Medulla oblongata (tissue), 1 donor: ENCODE results near the gene EDIL3.
"Not testable (repeated sequence)": the region's sequence is repeated elsewhere in the genome, so short reads cannot be mapped to it uniquely, and the experiment has no call there.

Experiments used
- DNase-seq: peaks from one replicate; pipeline ENCODE4 v3.0.0-alpha.2; 2015; ENCODE audit errors: extremely low spot score

The EDIL3 gene

DNA sequence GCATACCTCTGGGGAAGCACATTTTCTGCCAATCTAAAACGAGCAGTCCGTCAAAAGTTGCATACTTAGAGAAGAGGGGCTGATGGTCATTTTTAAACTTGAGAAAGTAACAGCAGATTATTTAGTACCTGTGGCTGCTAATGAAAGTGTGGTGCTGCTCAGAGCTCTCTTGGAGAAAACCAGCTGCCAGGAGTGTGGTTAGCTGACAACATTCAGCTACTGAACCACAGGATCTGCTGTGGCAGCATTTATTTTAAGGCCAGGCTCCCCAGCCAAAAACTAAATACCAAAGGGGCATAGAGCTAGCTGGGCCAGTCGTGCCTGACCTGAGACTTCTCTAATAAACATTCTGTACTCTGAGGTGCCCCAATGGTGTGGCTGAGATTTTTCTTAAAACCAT lies 203.6 kb downstream of the EDIL3 start:
- no peak for DNase-seq

DNA sequence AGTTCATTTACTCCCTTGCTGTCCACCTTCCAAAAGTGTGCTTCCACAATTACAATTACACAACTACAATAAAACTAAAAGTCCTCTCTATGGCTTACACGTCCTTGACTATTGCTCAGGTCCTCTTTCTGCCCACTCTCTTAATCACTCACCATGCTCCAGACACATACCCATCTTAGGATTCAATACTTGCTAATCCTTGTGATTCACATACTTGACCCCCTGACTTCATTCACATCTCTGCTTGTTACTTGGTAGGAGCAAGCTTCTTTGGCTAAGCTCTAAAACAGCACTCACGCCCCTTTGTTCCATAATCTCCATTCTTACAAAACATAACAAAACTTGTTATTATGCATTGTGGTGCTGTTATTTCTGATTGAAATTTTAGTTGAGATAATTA lies 215.8 kb downstream of the EDIL3 start:
- DNase-seq, result no peak

DNA sequence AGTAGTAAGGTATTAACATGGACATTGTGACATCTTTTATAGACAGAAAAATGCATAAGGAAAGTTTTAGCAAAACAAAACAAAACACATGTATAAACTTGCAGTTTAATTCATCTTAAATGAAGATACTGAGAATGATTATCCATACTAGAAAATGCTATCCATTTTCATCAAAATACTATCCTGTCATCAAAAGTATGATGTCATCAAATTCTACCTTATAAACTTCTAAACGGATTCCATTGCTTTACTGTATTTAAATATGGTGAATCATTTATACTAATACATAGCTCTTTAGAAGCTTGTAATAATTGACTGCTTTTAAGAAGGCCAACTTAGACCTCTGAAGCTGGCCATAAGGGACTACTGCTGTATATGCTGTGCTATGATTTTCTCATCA lies 221.0 kb downstream of the EDIL3 start:
- no peak for DNase-seq

DNA sequence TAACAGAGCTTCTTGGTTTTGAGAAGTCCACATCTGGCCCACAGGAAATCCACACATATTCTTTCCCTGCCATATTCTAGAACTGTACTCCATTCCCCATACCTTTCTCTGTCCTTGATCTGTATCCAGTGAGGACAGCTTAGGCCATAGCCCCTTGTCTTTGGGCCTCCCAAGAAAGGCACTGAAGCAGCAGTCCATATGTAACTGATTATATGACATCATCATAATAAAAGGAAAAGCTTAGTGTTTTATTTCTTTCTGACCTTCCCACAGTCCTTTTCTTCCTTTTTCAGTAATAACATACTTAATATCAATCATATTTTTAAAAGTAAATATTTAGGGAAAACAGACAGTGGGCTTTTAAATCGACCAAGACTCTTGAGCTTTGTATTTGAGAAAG lies 222.0 kb downstream of the EDIL3 start:
- DNase-seq, result no peak

DNA sequence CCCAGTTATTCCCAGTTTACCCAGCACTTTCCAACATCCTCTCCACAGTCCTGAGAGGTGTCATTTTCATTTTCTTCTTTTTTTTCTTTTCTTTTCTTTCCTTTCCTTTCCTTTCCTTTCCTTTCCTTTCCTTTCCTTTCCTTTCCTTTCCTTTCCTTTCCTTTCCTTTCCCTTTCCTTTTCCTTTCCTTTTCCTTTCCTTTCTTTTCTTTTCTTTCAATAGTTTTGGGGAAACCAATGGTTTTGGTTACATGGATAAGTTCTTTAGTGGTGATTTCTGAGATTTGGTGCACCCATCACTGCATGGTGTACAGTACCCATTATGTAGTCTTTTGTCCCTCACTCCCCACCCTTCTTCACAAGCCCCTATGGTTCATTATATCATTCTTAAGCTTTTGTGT lies 224.0 kb downstream of the EDIL3 start:
- not testable (repeated sequence) for DNase-seq

DNA sequence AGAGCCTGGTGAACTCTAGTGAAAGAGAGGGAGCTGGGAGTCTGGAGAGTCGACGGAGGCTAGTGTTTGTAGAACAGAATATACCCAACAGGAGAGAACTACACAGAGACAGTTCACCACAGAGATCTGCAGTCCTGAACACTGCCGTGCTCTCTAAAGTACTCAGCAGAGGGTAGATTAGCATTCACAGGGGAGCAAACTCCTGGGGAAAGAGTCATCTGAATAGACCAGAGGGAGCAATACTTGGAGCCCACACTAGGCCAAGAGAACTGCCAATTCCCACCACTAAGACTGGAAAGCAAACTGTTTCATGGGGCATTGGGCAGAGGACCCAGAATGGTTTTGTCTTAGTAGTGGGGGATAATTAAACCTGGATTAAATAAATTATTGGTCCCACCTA lies 235.6 kb downstream of the EDIL3 start:
- DNase-seq, result no peak

DNA sequence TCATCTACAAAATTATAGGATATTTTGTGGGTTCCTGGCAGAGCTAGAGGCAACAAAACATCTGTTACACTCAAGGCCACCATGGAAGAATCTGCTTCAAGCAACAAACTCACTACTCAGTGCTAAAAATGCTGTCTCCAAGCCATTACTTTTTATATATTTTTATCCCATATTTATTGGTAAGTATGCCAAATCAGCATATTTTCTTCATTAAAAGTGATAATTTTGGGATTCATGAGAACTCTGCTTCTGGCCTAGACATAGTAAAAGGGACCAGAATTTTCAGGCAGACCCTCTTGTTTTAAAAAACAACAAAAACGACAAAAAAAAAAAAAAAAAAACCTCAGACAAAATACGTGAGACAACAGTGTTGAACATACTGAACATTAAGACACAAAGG lies 236.0 kb downstream of the EDIL3 start:
- no peak for DNase-seq

DNA sequence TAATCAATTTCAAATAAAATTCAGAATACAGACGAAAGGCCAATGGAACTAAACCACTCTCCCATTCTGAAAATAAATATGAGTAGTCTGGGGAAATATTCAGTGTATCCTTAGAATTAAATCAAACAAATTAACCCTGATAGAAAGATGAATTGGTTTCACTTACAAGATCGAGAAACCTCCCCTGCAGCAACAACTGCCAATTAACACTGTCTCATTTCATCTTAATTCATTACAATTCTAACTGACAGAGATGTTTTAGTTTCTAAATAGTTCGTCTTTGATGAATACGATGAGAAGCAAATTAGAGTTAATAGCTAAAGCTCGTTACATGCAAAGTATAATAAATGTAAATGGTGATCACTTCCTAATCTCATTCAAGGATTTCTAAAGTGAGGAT lies 247.1 kb downstream of the EDIL3 start:
- no peak for DNase-seq

DNA sequence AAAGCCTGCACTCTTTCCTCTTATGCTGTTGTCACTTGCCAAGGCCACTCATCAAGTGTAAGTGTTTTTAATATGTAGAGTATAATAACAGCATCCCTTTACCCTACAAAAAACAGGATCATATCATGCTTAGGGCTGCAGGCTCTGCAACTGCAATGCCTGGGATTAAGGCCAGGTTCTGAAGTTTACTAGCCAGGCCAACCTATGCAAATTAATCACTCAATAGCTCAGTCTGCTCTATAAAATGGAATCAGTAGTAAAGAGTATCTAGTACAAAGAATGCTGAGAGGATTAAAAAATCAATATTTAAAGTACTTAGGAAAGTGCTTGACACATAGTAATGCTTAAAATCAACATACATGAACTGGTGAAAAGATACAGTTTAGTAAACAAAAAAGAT lies 253.3 kb downstream of the EDIL3 start:
- DNase-seq, result no peak

DNA sequence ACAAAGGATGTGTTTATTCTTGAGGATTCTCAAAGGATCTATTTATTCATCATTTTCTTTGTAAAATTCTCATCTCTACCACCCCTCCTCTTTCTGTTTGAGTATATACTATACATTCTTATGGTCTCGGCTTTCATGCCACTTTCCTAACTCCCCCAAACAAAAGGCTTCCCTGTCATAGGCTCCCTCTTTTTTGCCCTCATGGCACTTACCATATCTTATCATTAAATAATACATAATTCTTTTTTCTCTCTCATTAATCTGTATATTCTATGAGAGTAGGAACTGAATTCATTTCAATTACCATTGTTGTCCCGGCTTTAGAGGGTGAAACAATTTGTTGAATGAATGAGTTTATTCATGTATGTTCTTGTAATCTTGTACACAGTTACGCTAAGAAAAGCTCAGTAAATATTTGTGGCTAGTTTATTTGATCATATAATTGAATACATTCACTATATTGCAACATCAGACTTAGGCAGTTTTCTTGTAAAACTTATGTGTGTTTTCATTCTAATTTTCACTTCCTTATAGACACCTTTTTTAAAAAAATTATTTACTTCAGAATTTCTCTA lies 254.6 kb downstream of the EDIL3 start:
- peak; percentile 14 for DNase-seq

DNA sequence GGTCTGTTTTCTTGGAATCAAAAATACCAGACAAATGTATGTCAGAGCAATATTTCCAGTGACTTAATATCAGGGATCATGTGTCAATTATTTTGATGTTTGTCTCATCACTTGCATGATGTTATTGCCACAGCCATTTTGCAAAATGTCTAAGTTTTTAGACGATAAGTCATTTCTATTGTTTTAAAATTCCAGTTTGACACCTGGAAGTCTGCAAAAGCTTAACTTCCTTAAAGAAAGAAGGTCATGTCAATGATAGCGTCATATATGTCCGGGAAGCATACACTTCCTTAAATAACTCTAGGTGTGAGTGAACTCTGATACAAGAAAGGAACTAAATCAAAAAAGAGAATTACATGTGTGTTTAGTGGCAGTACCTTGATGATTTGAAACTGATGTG lies 259.5 kb downstream of the EDIL3 start:
- no peak for DNase-seq

DNA sequence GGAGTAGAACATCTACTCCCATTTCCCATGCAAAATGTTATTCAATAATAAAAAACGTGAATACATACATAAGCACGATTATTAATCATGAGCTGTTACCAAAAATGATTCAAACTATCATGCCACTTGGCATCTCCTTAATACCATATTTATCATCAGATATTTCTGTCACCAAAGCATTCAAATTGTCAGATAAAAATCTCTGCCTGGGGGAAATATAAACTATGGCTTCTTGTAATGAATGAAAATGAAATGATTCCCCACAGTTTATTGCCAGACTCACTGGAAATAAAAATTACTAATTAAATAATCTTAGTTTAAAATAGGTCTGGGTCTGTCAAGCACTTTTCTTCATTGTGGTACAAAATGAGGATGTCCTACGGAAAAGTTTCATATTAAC lies 265.4 kb downstream of the EDIL3 start:
- no peak for DNase-seq

DNA sequence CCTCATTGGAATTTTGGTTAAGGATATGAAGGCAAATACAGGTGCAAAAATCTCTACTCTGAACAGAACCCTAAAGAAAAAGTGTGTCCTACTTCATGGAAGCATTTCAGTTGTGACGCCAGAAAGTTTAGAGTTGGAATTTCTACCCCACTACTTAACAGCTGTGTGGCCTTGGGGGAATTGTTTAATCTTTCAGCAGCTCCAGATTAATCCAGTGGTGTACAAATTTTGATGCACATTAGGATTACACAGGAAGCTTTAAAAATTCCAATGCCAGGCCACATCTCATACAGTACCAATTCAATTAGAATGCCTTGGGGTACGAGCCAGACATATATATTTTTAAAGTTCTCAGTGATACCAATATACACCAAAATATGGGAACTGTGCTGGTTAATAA lies 266.1 kb downstream of the EDIL3 start:
- DNase-seq, result no peak

DNA sequence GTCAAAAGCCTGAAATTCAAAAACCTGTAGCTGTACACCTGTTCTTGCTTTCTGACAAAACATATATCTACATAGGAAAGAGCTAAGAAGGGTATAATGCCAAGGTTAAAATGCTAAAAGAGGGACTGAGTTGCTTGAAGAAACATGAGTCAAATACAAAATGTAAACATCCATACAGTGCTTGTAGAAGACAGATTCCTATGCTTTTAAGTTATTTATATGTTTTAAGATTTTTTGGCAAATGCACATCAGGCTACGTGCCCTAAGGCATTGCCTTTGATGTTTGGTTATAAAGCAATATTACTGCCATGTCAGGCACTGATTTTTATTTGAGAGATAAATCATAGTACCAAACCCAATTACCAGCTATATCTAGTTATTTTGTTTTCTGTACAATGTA lies 269.0 kb downstream of the EDIL3 start:
- no peak for DNase-seq

DNA sequence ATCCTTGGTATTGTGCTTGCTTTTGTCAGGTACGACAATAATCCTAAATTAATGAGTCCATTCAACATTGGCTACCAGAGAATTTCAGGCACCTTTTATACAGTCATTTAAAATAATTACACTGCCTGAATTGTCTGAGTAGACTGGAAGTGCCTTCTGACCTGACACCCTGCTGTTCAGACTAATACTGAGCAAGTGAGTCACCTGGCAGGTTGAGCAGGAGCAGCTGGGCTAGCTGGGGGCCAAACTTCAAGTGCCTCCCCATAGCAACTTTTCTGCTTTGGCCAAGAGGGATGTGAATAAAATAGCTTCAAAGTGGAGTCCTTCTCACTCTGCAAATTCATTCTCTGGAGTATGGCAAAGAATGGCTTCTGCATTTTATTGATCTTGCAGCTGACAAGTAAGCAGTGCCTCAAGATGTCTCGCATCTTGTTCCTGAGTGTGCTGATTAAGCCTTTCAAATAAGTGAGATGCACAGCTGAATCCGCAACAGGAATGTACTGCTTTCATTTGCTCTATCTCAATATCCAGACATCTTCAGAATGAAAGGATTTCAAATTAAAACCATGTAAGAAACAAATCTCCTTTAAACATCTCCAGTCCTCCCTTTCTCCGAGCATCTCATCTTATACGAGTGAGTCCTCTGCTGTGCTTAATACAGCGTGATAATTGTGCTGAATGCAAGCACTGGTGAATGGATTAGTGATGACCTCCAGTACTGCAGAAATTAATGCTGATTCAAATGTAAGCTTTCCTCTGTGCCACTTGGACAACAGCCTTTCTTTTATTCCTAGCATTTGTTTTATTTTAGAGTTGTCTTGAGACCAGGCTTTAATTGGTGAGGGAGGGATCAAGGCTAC lies 271.2 kb downstream of the EDIL3 start:
- DNase-seq, result peak; percentile 25

DNA sequence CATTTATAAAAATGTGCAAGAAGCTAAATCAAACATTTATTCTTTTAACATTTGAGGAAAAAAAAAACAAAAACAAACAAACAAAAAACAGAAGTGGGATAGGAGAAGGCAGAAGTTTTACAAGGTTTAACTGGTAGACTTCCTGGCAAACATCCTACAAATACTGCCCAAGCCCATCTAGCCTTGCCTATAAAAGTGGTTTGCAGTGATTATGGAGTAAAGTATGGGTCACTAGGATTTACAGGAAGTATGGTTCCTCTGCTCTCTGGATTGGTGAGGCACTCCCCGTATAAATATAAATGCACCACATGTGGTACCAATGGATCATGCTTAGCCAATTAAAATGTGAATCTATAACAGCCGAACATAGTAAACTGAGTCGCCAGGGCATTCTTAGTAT lies 291.9 kb downstream of the EDIL3 start:
- no peak for DNase-seq

DNA sequence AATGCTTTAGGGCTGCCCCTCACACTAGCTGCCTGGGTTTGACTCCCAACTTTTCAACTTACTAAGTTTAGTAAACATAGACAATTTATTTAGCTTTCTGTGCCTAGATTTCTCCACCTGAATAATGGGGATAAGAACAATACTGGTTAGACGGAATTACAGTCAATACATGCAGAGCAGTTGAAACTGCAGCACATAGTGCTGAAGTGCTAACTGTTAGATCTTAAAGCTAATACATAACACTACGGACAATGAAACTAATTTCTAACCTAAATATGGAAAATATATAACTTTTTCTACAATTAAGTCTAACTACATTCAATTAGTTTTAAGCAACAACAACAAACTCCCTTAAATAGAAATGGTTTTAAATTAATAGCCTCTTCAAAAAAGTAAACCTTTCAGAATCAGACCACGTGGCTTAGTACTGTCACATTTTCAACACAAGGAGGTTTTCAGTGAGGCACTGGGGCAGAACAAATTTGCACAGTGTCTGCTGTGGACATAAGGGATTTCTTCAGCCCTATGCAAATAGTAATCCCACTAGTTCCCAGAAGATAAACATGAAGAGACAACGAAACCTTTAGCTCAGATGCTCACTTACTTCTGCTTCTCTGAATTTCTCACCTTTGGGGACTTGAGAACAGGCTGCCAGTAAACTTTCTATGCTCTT lies 293.4 kb downstream of the EDIL3 start:
- DNase-seq, result peak; percentile 44

DNA sequence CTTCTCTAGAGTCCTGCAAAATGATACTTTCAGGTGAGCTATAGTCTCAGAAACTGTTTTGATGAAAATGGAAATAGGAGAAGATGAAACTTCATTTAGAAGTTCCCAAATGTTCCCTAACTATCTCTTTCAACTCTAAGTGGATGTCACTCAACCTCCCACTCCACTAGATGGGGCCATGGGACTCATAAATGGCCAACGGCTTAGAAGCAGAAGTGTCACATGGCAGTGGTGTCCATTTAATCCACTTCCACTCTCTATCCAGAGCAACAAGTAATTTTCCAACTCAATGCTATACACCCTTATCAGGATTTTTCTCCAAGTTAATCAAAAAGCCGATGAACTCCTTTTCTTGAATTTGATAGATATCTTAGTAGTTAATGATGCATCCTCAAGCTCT lies 295.7 kb downstream of the EDIL3 start:
- peak; percentile 30 for DNase-seq

DNA sequence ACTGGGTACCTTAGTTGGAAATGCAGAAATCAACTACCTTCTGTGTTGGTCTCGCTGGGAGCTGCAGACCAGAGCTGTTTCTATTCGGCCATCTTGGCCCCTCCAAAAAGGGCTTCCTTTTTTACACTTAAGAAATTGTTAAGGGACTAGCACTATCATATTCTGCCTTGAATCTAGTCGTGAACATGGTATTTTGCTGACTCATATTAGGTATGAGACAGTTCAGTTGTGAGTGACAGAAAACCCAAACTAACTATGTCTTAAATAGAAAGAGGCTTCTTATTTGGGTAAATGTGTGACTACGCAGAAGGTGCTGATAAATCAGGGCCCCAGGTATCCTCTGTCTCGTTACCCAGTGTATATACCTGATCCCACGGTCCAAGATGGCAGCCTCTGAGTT lies 298.2 kb downstream of the EDIL3 start:
- no peak for DNase-seq

DNA sequence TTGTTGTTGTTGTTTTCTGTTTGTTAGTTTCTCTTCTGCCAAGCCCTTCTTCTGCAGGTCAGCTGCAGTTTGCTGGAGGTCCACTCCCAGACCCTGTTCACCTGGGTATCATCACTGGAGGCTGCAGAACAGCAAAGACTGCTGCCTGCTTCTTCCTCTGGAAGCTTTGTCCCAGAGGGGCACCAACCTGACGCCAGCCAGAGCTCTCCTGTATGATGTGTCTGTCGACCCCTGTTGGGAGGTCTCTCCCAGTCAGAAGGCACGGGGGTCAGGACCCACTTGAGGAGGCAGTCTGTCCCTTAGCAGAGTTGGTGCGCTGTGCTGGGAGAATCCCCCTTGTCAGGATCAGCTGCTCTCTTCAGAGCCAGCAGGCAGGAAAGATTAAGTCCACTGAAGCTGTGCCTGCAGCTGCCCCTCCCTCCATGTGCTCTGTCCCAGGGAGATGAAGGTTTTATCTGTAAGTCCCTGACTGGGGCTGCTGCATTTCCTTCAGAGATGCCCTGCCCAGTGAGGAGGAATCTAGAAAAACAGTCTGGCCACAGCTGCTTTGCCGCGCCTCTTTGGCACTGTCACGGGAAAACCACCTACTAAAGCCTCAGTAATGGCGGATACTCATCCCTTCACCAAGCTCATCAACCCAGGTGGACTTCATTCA lies 299.2 kb downstream of the EDIL3 start:
- DNase-seq, result no peak

DNA sequence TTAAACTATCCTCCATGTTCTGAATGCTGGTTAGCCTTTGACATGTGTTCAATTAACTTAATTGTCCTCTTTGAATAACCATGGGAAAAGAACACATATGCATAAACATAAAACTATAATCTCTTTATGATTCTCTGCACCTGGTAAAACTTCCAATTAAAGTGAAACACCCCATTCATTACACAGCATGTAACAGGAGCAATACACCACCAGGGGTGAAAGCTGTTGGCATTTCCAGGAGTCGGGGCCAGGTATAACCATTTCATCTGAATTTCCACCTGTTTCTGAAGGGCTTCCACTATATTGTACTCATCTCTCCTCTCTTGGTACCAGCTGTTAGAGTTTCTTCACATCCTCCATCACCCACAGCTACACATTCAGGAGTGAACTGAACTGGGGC lies 303.8 kb downstream of the EDIL3 start:
- DNase-seq, result no peak

DNA sequence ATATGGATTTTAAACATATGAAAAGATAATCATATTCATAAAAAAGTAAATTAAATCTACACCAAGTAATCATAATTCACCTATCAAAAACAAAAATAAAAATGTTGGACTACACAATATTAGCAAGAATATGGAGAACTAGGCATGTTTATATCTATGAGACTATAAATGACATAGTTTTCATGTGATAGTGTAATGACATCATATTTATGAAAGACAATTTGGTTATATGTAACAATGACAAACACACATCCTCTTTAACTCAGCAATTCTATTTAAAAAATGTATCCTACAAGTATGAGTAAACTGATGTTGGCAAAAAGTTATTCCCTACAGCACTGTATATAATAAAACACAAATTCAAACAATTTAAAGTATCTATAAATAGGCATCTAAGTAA lies 312.3 kb downstream of the EDIL3 start:
- DNase-seq, result no peak
